ENCODE measurements around the gene HNRNPC.
"Not testable (repeated sequence)": the region's sequence is repeated elsewhere in the genome, so short reads cannot be mapped to it uniquely, and the experiment has no call there.

The HNRNPC gene

GRCh38 chr14:21191809-21192446 is 77.3 kb downstream of the HNRNPC start:
- DNase-seq (ENCODE audit: low read depth): peak; percentile 23

- DNase-seq (ENCODE audit: low read depth): no peak
Observed at GRCh38 chr14:21191261-21191808, 77.9 kb downstream of the HNRNPC start.

- no peak for DNase-seq (ENCODE audit: low read depth)
Observed at GRCh38 chr14:21185491-21185890, 83.8 kb downstream of the HNRNPC start.

- no peak for DNase-seq (ENCODE audit: low read depth)
Observed at GRCh38 chr14:21184254-21184653, 85.0 kb downstream of the HNRNPC start.

GRCh38 chr14:21182166-21182565 is 87.1 kb downstream of the HNRNPC start:
- DNase-seq (ENCODE audit: low read depth): no peak

GRCh38 chr14:21171128-21171527 is 98.1 kb downstream of the HNRNPC start:
- no peak for DNase-seq (ENCODE audit: low read depth)

GRCh38 chr14:21169573-21169972 is 99.7 kb downstream of the HNRNPC start:
- DNase-seq (ENCODE audit: low read depth): no peak

- no peak for DNase-seq (ENCODE audit: low read depth)
Observed at GRCh38 chr14:21168055-21168454, 101.2 kb downstream of the HNRNPC start.

GRCh38 chr14:21165670-21166069 is 103.6 kb downstream of the HNRNPC start:
- not testable (repeated sequence) for DNase-seq (ENCODE audit: low read depth)

GRCh38 chr14:21165002-21165605 is 104.1 kb downstream of the HNRNPC start:
- DNase-seq (ENCODE audit: low read depth): not testable (repeated sequence)

- no peak for DNase-seq (ENCODE audit: low read depth)
Observed at GRCh38 chr14:21163871-21164291, 105.4 kb downstream of the HNRNPC start.

- no peak for DNase-seq (ENCODE audit: low read depth)
Observed at GRCh38 chr14:21162081-21162480, 107.2 kb downstream of the HNRNPC start.

GRCh38 chr14:21160061-21160610 is 109.1 kb downstream of the HNRNPC start:
- DNase-seq (ENCODE audit: low read depth): no peak

Measured in stimulated activated CD8-positive, alpha-beta memory T cell treated with anti-CD3 and anti-CD28 coated beads, Interleukin-7, amount 100 ng/mL, for 24 hours (primary cell).